DOHH2 (cell line): ENCODE data around the gene CEP131.
A peak's percentile ranks its signal among the peaks of the same experiment; 100 is the strongest.

Experiments
- H3F3A ChIP-seq: fragments of 200-600 bp; sonication (generic), shearing (Covaris generic); 2 replicates; pipeline ENCODE4 v1.6.0; 2016; ENCODE audit warnings: antibody characterized with exemption, mild to moderate bottlenecking; ENCODE audit not compliant: control insufficient read depth, insufficient read depth
- H3K27ac ChIP-seq: fragments of 200-600 bp; sonication (generic); 2 replicates; pipeline ENCODE4 v1.5.1; 2014; ENCODE audit warnings: low read depth, mild to moderate bottlenecking, low read length, moderate library complexity
- H3K27me3 ChIP-seq: fragments of 200-600 bp; sonication (generic); 2 replicates; pipeline ENCODE4 v1.6.1; 2014; ENCODE audit warnings: mild to moderate bottlenecking, low read length, mixed read lengths; ENCODE audit not compliant: control insufficient read depth
- H3K36me3 ChIP-seq: fragments of 200-600 bp; sonication (generic); 2 replicates; pipeline ENCODE4 v1.6.1; 2014; ENCODE audit warnings: mild to moderate bottlenecking, low read length, moderate library complexity, mixed read lengths; ENCODE audit not compliant: control insufficient read depth
- H3K4me1 ChIP-seq: fragments of 200-600 bp; sonication (generic); 2 replicates; pipeline ENCODE4 v1.6.1; 2014; ENCODE audit warnings: mild to moderate bottlenecking, low read length, mixed read lengths; ENCODE audit not compliant: control insufficient read depth
- H3K4me2 ChIP-seq: fragments of 200-600 bp; sonication (generic); 2 replicates; pipeline ENCODE4 v1.6.0; 2014; ENCODE audit warnings: mild to moderate bottlenecking, low read length, moderate library complexity
- H3K4me3 ChIP-seq: fragments of 200-600 bp; sonication (generic); 2 replicates; pipeline ENCODE4 v1.5.1; 2014; ENCODE audit warnings: mild to moderate bottlenecking, low read length, mixed read lengths
- H3K79me2 ChIP-seq: fragments of 200-600 bp; sonication (generic); 2 replicates; pipeline ENCODE4 v1.6.1; 2014; ENCODE audit warnings: mild to moderate bottlenecking, low read length, mixed read lengths; ENCODE audit not compliant: control insufficient read depth
- H3K9me2 ChIP-seq: fragments of 200-600 bp; sonication (generic); replicated peaks from 2 replicates; pipeline ENCODE4 v1.6.1; 2014; ENCODE audit warnings: mild to moderate bottlenecking, low read length, mixed read lengths; ENCODE audit not compliant: control insufficient read depth
- H3K9me3 ChIP-seq: fragments of 200-600 bp; sonication (generic); 2 replicates; pipeline ENCODE4 v1.6.1; 2014; ENCODE audit warnings: antibody characterized with exemption, low read length, mixed read lengths; ENCODE audit not compliant: control insufficient read depth, insufficient read depth
- H4K20me1 ChIP-seq: fragments of 200-600 bp; sonication (generic); 2 replicates; pipeline ENCODE4 v1.6.0; 2014; ENCODE audit warnings: low read depth, mild to moderate bottlenecking, antibody characterized with exemption, low read length, moderate library complexity; ENCODE audit not compliant: control insufficient read depth, insufficient read depth
- CTCF ChIP-seq: fragments of 200-600 bp; sonication (generic); IDR thresholded peaks from one replicate; pipeline ENCODE4 v1.5.1; 2014; ENCODE audit warnings: antibody characterized with exemption, mild to moderate bottlenecking, low read depth, low read length; ENCODE audit not compliant: poor library complexity, severe bottlenecking
- EZH2phosphoT487 ChIP-seq: fragments of 200-600 bp; sonication (generic); IDR thresholded peaks from 2 replicates; pipeline ENCODE4 v1.6.1; 2017; ENCODE audit warnings: borderline replicate concordance, mild to moderate bottlenecking, antibody characterized with exemption, low read length, moderate library complexity, mixed read lengths

The CEP131 gene

DNA sequence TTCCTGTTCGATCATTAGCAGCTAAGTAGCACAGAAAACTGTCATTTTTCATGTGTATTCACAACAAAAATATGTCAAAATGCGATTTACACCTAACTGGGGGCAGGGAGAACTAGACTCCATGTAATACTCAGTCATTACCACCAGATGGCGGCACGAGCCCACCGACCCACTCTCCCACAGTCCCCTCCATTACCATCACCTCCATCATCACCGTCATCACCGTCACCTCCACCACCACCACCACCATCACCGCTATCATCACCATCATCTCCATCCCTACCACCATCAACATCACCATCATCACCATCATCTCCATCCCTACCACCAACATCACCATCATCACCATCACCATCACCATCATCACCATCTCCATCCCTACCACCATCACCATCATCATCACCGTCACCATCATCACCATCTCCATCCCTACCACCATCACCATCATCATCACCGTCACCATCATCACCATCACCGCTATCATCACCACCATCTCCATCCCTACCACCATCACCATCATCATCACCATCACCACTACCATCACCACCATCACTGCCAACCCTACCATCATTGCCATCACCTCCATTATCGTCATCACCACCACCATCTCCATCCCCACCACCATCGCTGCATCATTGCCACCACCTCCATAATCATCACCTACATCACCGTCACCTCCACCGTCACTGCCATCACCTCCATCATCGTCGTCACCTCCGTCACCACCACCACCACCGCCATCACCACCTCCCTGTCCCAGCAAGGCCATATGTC, 30.8 kb upstream of the CEP131 start:
- Histone ChIP-seq H3K27me3 (no peaks in the 10 kb centered on the region), H3K4me2 (peak overlapping the region; percentile 81), H3K4me3 (no peak overlapping the region; the same call in 1 of the 2 replicates), H3K9me3 (peaks cover 6% of the 10 kb centered on the region), H3K36me3 (peaks cover 31% of the 10 kb centered on the region), H3K27ac (peak overlapping the region; percentile 83; the same call in 1 of the 2 replicates), H3K4me1 (peaks cover 39% of the 10 kb centered on the region), H3K79me2 (peaks cover 3% of the 10 kb centered on the region; the same call in 1 of the 2 replicates), H3F3A (peaks cover 7% of the 10 kb centered on the region), H4K20me1 (0 out of 2 replicates have a peak, but pooled peaks cover 4% of the 10 kb centered on the region), H3K9me2 (no peaks in the 10 kb centered on the region)
- TF ChIP-seq CTCF: peak; percentile 89
- TF ChIP-seq EZH2phosphoT487: no peak

- no peaks in the 10 kb centered on the region for H3K9me2 ChIP-seq
- H3K9me3 ChIP-seq: peaks cover 6% of the 10 kb centered on the region
- no peaks in the 10 kb centered on the region for H3K27me3 ChIP-seq
- H3F3A ChIP-seq: peaks cover 7% of the 10 kb centered on the region
- H4K20me1 ChIP-seq: 0 out of 2 replicates have a peak, but pooled peaks cover 4% of the 10 kb centered on the region
- H3K79me2 ChIP-seq: peaks cover 3% of the 10 kb centered on the region; the same call in 1 of the 2 replicates
- H3K27ac ChIP-seq: peak overlapping the region; percentile 83
- peak overlapping the region; percentile 81 for H3K4me2 ChIP-seq
- peaks cover 39% of the 10 kb centered on the region for H3K4me1 ChIP-seq
- H3K4me3 ChIP-seq: peak overlapping the region; percentile 49
- peaks cover 31% of the 10 kb centered on the region for H3K36me3 ChIP-seq
- no peak for TF ChIP-seq CTCF
- no peak for TF ChIP-seq EZH2phosphoT487
These were observed 30.2 kb upstream of the CEP131 start for GRCh38 chr17:81252987-81253329.

DNA sequence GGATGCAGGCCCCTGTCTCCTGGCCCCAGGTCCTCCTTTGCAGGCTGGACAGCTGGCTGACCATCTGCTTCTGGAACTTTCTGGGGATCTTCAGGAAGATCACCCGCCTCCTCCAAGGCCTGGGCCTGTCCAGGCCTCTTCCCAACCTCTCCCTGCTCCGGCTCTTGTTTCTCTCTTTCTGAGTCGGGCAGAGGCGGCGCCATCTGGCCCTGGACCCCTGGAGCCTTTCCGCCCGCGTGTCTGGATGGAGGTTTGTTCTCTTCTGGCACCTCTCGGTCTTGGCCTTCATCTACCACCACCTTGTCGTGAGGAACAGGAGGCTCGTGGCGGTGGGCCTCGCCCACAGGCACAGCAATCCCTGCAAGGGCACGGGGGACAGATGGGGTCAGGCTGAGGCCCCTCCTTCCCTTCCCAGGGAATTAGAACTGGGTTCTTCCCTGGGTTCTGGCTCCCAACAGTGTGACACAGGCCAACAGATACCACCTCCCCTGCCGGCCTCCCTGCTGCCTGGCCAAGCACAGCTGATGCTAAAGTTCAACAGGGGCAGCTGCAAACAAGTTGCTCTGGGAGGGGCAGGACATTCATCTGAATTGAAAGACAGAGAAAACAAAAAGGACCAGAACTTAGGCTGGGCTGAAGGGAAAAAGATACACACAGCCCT, 29.7 kb upstream of the CEP131 start:
- 0 out of 2 replicates have a peak, but pooled peaks cover 4% of the 10 kb centered on the region for H4K20me1 ChIP-seq
- peak overlapping the region; percentile 83 for H3K27ac ChIP-seq
- peaks cover 39% of the 10 kb centered on the region for H3K4me1 ChIP-seq
- H3K4me3 ChIP-seq: peak overlapping the region; percentile 49
- peaks cover 31% of the 10 kb centered on the region for H3K36me3 ChIP-seq
- H3K27me3 ChIP-seq: no peaks in the 10 kb centered on the region
- no peak for TF ChIP-seq CTCF
- no peak for TF ChIP-seq EZH2phosphoT487
- H3K4me2 ChIP-seq: peak overlapping the region; percentile 81
- no peaks in the 10 kb centered on the region for H3K9me2 ChIP-seq
- H3K9me3 ChIP-seq: peaks cover 6% of the 10 kb centered on the region
- H3K79me2 ChIP-seq: peaks cover 3% of the 10 kb centered on the region; the same call in 1 of the 2 replicates
- peaks cover 7% of the 10 kb centered on the region for H3F3A ChIP-seq
